Neutrophil (primary cell): ENCODE data around the gene GLI1.
"Not testable (repeated sequence)": the region's sequence is repeated elsewhere in the genome, so short reads cannot be mapped to it uniquely, and the experiment has no call there.

Experiments
- H3K27ac ChIP-seq: fragments of 200-600 bp; sonication (generic); 2 replicates; pipeline ENCODE4 v1.5.1; 2016; ENCODE audit warnings: mild to moderate bottlenecking, moderate library complexity
- H3K27me3 ChIP-seq: fragments of 200-600 bp; sonication (generic); 2 replicates; pipeline ENCODE4 v1.6.0; 2016; ENCODE audit warnings: mild to moderate bottlenecking
- H3K36me3 ChIP-seq: fragments of 200-600 bp; sonication (generic); 2 replicates; pipeline ENCODE4 v1.5.1; 2017
- H3K4me1 ChIP-seq, 2 experiments: fragments of 200-600 bp in 1 of 2; sonication (generic) in 1 of 2; 1 replicate in 1 of 2; 2 replicates in 1 of 2; pipeline versions ENCODE4 v1.5.1 to v1.6.1; 2013 to 2016; ENCODE audit warnings: low read depth in 1 of 2, low read length in 1 of 2, mild to moderate bottlenecking in 1 of 2, moderate library complexity in 1 of 2; ENCODE audit not compliant: control insufficient read depth in 1 of 2, insufficient read depth in 1 of 2
- H3K4me3 ChIP-seq, 2 experiments: fragments of 200-600 bp in 1 of 2; sonication (generic) in 1 of 2; 1 replicate in 1 of 2; 2 replicates in 1 of 2; pipeline ENCODE4 v1.5.1; 2013 to 2016; ENCODE audit warnings: low read depth in 1 of 2, low read length in 1 of 2, mild to moderate bottlenecking in 1 of 2, moderate library complexity in 1 of 2
- H3K9me3 ChIP-seq: fragments of 200-600 bp; sonication (generic); 2 replicates; pipeline ENCODE4 v1.5.1; 2016
- TF ChIP-seq, protein P1 (sequence below): fragments of 200-600 bp; sonication (generic); IDR thresholded peaks from 2 replicates; pipeline ENCODE4 v1.5.1; 2016; ENCODE audit warnings: antibody characterized with exemption

The GLI1 gene

DNA sequence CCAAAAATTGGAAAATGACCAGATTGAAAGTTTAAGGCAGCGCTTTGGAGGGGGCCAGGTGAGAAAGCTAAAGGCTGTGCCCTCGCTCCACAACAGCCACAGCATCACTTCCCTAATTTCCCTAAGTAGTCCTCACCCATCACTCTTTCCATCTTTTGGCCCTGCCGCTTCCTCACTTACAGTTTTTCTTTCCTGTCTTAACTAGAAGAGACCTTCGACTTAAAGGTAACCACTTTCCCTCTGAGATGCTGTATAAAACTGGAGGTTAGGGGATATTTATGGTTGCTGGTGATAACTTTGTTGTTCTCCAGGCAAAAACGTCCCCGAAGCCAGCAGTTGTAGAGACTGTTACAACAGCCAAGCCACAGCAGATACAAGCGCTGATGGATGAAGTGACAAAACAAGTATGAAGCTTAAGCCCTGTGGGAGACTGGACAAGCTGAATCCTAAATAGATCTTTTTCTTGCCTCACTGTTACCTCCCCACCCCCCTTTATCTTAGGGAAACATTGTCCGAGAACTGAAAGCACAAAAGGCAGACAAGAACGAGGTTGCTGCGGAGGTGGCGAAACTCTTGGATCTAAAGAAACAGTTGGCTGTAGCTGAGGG, 56.5 kb downstream of the GLI1 start:
- TF ChIP-seq, protein P1, sequence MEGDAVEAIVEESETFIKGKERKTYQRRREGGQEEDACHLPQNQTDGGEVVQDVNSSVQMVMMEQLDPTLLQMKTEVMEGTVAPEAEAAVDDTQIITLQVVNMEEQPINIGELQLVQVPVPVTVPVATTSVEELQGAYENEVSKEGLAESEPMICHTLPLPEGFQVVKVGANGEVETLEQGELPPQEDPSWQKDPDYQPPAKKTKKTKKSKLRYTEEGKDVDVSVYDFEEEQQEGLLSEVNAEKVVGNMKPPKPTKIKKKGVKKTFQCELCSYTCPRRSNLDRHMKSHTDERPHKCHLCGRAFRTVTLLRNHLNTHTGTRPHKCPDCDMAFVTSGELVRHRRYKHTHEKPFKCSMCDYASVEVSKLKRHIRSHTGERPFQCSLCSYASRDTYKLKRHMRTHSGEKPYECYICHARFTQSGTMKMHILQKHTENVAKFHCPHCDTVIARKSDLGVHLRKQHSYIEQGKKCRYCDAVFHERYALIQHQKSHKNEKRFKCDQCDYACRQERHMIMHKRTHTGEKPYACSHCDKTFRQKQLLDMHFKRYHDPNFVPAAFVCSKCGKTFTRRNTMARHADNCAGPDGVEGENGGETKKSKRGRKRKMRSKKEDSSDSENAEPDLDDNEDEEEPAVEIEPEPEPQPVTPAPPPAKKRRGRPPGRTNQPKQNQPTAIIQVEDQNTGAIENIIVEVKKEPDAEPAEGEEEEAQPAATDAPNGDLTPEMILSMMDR = no peak
- no peaks in the 10 kb centered on the region for H3K27me3 ChIP-seq
- no peaks in the 10 kb centered on the region for H3K9me3 ChIP-seq
- H3K4me3 ChIP-seq = no peak overlapping the region
- peaks cover 19 to 22% of the 10 kb centered on the region in 2 experiments for H3K4me1 ChIP-seq
- peaks cover 77% of the 10 kb centered on the region for H3K36me3 ChIP-seq
- peak overlapping the region; percentile 100 for H3K27ac ChIP-seq

DNA sequence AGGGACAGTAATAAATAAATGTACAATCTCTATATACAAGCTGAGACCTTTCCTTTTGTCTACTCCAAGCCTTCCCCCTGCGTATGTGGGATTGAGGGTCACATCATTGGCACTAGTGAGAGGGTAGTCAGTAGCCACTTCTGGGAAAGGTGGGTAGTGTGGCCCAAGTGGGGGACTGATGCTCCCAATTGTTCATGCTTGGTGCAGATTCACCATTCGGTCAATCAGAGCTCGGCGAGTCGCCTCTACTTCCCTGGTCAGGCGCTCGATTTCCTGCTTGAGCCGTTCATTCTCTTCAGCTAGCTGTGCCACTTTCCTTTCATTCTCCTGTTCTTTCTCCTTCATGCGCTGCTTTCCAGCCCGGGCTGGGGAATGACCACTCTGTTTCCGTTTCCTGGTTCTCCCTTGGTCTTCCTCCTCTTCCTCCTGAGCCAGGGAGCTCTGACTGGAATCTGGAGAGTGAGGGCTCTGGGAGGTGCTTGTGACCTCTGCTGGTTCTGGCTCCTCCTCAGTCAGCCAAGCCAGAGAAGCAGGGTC, 57.1 kb downstream of the GLI1 start:
- peaks cover 25 to 29% of the 10 kb centered on the region in 2 experiments for H3K4me1 ChIP-seq
- H3K27me3 ChIP-seq = no peaks in the 10 kb centered on the region
- no peaks in the 10 kb centered on the region for H3K9me3 ChIP-seq
- no peak overlapping the region for H3K4me3 ChIP-seq
- H3K27ac ChIP-seq = peak overlapping the region; percentile 100
- H3K36me3 ChIP-seq = peaks cover 71% of the 10 kb centered on the region
- TF ChIP-seq, protein P1 = no peak

DNA sequence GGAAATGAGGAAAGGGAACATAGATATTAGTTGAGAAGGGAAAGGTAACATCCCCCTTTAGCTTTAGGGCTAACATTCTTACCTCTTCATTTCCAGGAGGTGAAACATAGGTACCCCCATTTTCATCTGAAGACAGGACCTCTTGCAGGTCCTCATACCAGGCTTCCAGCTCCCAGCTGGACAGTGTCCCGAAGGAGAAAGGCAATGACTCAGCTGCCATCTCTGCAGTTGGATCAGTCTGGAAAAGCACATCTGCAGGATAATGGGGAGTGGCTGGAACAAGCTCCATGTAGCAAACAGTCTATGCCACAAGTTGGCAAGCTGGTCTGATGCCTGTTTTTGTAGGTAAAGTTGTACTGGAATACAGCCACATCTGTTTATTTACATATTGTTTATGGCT, 57.6 kb downstream of the GLI1 start:
- H3K36me3 ChIP-seq = peaks cover 66% of the 10 kb centered on the region
- peaks cover 30 to 34% of the 10 kb centered on the region in 2 experiments for H3K4me1 ChIP-seq
- no peaks in the 10 kb centered on the region for H3K27me3 ChIP-seq
- TF ChIP-seq, protein P1 = no peak
- H3K4me3 ChIP-seq = no peak overlapping the region
- peak overlapping the region; percentile 100 for H3K27ac ChIP-seq
- no peaks in the 10 kb centered on the region for H3K9me3 ChIP-seq

DNA sequence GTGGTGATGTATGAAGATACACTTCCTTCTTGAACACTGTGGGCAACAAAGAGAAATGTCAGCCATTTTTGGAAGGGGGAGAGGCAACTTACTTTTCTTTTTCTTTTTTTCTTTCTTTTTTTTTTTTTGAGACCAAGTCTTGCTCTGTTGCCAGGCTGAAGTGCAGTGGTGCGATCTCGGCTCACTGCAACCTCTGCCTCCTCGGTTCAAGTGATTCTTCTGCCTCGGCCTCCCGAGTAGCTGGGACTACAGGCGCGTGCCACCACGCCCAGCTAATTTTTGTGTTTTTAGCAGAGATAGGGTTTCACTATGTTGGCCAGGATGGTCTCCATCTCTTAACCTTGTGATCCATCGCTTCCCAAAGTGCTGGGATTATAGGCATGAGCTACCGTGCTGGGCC, 58.1 kb downstream of the GLI1 start:
- H3K27me3 ChIP-seq, H3K4me3 ChIP-seq, H3K9me3 ChIP-seq: not testable (repeated sequence)
- H3K27ac ChIP-seq = peak overlapping the region; percentile 100
- H3K4me1 ChIP-seq = peaks cover 33 to 35% of the 10 kb centered on the region in 2 experiments
- H3K36me3 ChIP-seq = peaks cover 61% of the 10 kb centered on the region

DNA sequence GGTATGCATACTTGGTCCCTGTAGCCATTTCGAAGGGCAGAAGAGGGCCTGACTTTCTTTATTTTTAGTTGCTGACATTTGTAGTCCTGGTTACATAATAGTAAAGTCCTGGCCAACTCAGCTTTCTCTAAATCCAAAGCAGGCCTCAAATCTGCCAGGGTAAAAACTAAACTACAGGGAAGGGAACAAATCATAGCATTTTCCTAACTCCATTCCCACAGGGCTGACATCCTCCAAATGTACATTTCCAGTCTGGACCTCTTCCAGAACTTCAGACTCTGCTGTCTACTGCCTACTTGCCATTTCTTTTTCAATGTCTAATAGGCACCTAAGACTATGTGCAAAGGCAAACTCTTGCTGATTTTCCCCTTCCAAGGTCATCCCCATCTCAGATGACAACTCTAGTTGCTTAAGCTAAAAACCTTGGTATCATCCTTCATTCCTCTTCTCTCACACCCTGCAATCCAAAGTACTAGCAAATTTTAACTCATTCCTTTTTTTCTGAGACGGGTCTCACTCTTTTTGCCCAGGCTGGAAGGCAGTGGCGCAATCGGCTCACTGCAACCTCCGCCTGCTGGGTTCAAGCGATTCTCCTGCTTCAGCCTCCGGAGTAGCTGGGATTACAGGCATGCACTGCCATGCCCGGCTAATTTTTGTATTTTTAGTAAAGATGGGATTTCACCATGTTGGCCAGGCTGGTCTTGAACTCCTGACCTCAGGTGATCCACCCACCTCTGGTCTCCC, 58.8 kb downstream of the GLI1 start:
- Histone ChIP-seq H3K36me3 (peaks cover 54% of the 10 kb centered on the region), H3K4me1 (peaks cover 35 to 37% of the 10 kb centered on the region in 2 experiments), H3K4me3 (peak overlapping the region; percentile 78 to 98), H3K27me3 (no peaks in the 10 kb centered on the region), H3K9me3 (no peaks in the 10 kb centered on the region), H3K27ac (peak overlapping the region; percentile 100)
- TF ChIP-seq, protein P1 = no peak
